ENCODE results near the gene TTC7B.

Gene TTC7B

DNA sequence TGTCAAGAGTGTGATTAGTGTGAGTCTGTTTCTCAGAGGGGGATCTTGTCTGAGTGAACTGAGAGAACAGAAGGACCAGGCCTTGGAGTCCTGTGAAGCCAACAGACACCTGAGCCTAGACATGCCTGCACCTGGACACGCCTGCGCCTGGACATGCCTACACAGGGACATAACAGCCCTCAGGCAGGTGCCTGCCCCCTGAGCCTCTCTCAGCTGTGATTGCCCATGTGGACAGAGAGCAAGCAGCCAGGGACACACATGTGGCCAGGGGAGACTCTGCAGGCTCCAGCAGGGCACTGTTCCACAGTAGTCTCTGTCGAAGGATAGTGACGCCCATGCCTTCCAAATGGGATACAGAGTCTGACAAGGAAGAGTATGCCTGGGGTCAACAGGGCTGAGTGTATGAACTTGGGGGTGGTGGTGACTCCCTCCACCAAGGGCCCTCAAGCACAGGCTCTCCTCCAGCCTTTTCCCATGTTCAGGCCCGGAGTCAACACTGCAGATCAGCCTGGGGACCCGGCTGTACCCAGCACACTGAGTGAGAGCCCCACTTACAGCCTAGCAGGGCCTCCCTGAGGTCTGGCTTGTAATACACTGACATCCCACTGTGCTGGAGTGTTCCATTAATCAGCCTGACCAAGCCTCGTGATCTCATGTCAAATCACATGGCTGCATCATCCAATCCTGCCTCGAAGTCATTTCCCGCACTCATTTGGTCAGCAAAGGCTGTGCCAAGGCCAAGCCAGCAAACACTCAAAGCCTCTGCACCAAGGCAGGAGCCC lies 246.4 kb downstream of the TTC7B start:
- DNase-seq = no peak

DNA sequence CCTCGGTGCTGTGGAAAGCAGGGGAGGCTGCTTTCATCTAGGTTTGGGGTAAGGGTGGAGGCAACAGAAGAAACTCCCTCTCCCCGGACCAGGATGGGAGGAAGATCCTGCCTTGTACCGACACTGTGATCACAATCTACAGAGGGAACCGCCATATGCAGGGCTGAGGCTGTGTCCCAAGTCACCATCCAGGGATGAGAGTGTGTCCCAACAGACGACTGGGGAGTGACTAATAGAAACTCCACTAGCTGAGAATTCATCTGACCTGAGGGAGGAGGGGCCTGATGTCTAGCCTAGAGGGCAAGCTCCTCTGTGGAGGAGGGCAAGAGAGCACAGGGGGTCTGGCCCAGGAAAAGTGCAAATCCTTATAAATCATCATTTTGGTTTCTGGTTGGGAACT lies 247.0 kb downstream of the TTC7B start:
- no peak for DNase-seq

- DNase-seq = no peak
Measured at GRCh38 chr14:90568405-90568804, 247.8 kb downstream of the TTC7B start.

DNA sequence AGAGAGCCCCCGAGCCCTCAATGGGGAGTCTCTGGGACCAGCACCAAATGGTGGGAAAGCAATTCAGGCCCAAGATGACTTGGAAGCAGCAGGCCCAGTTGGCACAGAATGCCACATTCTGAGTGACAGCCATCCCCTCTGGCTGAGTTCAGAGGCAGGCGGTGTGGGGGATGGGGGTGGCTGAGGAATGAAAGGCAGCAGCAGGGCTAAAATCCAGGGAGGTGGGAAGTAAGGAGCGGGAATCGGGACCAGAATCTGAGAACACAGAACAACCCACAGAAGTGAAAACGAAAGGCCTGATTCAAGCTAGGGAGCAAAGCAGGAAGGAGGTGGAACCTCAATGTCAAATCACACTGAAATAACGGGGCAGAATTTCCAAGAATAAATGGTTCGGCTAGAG lies 248.2 kb downstream of the TTC7B start:
- DNase-seq = no peak

- no peak for DNase-seq
Measured at GRCh38 chr14:90567191-90567590, 249.0 kb downstream of the TTC7B start.

DNA sequence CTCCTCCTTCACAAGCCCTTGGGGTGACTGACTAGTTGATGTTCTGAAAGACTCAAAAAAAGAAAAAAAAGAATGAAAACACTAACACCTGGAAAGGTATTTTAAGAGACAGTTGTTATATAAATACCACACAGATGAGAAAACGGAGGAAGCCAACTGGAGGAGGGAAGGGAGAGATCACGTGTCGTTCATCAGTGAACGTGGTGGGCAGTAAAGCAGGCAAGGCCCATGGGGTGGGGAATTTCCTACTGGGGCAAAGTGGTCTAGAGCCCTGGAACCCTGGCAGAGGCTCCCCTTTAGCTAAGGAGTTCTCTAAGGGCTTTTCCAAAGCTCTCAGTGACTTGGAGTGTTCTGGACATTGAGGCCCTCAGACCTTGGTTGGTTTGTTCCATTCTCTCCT lies 249.7 kb downstream of the TTC7B start:
- no peak for DNase-seq

DNA sequence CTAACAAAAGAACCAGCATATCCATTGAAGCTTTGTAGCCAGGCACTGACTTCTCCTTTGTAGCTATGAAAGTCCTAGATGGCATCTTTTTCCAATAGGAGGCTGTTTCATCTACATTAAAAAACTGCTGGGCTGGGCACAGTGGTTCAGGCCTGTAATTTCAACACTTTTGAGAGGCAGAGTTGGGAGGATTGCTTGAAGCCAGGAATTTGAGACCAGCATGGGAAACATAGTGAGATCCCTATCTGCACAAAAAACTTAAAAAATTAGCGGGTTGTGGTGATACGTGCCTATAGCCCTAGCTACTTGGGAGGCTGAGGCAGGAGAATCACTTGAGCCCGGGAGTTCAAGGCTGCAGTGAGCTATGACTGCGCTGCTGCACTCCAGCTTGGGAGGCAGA lies 251.7 kb downstream of the TTC7B start:
- no peak for DNase-seq

- DNase-seq = no peak
Measured at GRCh38 chr14:90562652-90563051, 253.6 kb downstream of the TTC7B start.

DNA sequence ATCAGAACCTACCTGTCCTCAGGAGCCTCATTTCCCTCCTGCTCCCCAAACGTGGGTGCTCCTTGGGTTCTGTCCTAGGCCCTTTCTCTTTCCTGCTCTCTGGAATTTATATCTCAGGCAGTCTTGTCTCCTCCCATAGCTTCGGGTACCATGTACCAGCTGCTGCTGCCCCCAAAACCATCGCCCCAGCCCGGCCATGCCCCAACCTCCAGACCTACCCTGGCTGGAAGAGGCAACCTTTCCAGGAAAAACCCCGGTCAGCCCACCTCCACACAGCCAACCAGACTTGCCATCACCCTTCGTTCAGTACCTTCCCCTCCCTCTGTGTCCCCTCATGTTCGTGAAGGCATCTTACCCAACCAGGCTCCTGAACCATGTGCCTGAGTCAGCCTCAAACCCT lies 254.3 kb downstream of the TTC7B start:
- DNase-seq = no peak

DNA sequence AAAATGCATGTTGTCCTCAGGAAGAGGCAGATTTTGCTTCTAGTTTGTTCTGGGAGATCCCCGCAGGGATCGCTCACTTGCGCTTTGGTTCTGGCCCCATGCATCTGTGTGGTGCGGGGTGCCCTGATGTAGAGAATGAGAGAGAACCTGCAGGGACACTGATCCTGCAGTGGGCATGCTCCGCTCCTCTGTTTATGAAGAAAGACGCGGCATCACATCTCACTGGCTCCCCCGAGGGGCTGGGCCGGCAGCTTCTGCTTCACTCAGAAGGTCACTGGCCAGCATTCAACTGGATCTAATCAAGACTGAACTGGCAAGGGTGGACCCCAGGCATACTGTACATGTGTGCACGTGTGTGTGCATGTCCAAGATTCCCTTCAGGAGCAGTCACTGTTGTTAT lies 255.2 kb downstream of the TTC7B start:
- DNase-seq = no peak

GRCh38 chr14:90560558-90560957 lies 255.7 kb downstream of the TTC7B start:
- DNase-seq = no peak

DNA sequence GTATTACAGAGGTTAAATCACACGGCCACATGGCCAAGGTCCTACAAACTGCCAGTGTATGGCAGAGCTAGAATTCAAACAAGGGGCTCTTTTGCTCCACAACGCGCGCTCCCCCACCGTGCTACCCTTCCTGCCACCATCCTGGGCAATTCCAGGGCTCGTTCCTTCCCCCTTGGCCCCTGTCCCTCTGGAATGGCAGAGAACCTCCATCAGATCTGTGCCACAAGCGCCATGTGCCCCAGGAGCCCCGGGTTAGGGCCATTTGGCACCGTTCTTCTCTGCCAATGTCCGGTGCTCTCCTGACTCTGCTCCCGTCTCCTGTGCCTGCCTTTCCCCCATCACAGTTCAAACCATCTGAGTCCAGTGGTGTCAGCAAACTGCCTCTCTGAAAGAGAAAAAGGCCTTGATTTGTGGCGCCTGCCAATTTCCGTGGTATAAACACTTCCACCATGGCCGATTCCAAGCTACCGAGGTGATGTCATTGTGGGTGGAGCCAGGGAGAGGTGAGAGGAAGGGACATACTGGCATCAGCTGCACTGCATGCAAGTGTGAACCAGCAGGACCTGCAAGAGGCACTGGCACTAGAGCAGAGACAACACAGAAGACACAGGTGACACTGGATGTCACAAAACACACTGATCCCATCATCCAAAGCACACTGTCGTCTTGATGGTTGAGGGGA lies 256.3 kb downstream of the TTC7B start:
- DNase-seq = no peak

- no peak for DNase-seq
Measured at GRCh38 chr14:90558983-90559590, 257.1 kb downstream of the TTC7B start.

- DNase-seq = no peak
Measured at GRCh38 chr14:90558041-90558982, 257.9 kb downstream of the TTC7B start.

DNA sequence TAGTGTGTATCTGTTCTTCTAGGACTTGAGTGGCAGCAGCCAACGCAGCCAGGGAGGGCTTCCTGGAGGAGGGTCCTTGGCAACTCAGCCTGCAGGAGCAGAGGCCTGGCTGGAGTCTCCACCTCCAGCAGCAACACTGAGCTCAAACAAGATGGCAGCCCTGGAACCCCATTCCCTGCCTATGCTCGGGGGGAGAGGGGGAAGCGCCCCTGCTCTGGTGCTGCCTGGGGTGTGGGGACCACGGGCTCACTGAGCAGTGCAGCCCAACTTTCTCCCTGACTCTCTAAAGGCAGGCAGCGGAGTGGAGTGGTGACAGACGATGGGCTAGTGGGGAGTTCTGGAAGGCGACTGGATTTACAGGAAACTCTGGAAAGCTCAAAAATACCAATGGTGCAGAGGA lies 258.7 kb downstream of the TTC7B start:
- no peak for DNase-seq

GRCh38 chr14:90556666-90557450 lies 259.4 kb downstream of the TTC7B start:
- DNase-seq = no peak

- DNase-seq = no peak
Measured at GRCh38 chr14:90556012-90556477, 260.2 kb downstream of the TTC7B start.

DNA sequence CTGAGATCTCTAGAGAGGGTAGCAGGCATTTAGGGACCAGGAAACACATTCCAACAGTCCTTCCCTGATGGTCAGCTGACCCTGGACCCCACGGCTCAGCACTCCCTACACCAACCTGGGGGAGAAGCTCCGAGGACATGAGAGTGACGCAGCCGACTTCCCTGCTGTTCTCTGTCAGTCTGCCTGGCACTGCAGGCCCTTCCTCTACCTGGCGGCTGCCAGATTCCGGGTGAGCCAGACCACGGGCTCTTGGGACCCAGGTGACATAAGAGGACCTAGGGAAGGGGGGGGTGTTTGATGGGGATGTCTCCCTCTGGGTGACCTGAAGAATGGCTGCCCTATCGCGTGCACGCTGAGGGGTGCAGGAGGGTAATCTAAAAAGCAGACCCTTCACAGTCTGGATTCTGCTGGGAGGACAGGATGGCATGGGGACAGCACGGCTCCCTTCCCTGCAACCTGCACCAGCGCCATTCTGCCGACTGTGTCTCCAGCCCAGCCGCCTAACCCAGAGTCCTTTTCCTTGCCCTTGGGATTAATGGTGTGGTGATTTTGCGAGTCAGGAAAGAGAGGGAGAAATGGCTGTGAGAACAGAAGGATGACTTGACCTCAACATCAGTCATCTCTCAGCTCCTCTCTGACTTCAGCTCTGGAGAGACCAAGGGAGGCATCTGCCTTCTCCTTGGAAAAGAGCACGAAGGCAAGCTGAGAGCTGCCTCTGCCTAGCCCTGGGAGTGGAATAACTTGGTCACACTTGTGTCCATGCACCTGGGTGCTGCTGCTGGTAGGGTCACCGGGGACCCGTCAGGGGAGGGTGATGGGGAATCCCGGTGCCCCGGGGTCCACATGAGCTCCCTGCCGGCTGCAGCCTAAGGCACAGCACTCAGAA lies 260.9 kb downstream of the TTC7B start:
- no peak for DNase-seq

- no peak for DNase-seq
Measured at GRCh38 chr14:90554341-90554740, 261.9 kb downstream of the TTC7B start.

DNA sequence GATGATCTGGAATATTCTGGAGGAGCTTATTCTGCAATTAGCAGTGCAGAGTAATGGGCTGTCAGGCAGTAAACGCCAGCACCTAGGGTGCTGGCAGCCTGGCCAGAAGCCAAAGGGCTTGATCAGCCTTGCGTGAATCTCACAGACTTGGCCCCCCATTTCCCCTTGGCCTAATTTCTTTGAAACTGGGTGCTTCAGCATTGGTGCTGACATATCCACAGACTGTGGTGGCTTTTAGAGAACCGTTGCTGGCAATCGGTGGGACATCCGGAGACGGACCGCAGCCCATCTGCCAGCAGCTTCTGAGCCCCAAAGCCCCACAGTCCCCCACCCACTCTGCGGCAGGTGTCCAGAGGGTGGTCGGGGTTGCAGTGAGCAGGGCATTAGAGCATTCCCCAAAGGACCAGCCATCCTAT lies 262.3 kb downstream of the TTC7B start:
- no peak for DNase-seq

- no peak for DNase-seq
Measured at GRCh38 chr14:90553298-90553920, 262.8 kb downstream of the TTC7B start.

Data from NCI-H1417 treated with DMSO at 0.1 percent for 48 hours (cell line).